SU-DHL-6 (cell line): ENCODE data around the gene PLA2G6.
"Not testable (repeated sequence)": the region's sequence is repeated elsewhere in the genome, so short reads cannot be mapped to it uniquely, and the experiment has no call there.

Experiments
- EZH2phosphoT487 ChIP-seq: fragments of 200-600 bp; sonication (generic), shearing (Covaris generic); conservative IDR thresholded peaks from 2 replicates; pipeline ENCODE4 v1.6.1; 2018; ENCODE audit warnings: mild to moderate bottlenecking, antibody characterized with exemption, low read length, moderate library complexity, mixed read lengths
- TF ChIP-seq, protein P1 (sequence below): fragments of 200-600 bp; sonication (generic); IDR thresholded peaks from one replicate; pipeline ENCODE4 v1.5.1; 2017; ENCODE audit warnings: antibody characterized with exemption, mild to moderate bottlenecking, low read length, moderate library complexity; ENCODE audit not compliant: insufficient read depth, poor library complexity, severe bottlenecking

DNA sequence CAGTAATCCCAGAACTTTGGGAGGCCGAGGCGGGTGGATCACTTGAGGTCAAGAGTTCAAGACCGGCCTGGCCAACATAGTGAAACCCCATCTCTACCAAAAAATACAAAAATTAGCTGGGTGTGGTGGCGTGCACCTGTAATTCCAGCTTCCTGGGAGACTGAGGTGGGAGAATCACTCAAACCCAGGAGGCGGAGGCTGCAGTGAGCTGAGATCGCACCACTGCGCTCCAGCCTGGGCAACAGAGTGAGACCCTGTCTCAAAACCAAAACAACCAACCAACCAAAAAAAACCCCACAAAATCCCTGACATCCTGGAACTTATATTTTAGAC, 3.1 kb downstream of the PLA2G6 start:
- TF ChIP-seq, protein P1, sequence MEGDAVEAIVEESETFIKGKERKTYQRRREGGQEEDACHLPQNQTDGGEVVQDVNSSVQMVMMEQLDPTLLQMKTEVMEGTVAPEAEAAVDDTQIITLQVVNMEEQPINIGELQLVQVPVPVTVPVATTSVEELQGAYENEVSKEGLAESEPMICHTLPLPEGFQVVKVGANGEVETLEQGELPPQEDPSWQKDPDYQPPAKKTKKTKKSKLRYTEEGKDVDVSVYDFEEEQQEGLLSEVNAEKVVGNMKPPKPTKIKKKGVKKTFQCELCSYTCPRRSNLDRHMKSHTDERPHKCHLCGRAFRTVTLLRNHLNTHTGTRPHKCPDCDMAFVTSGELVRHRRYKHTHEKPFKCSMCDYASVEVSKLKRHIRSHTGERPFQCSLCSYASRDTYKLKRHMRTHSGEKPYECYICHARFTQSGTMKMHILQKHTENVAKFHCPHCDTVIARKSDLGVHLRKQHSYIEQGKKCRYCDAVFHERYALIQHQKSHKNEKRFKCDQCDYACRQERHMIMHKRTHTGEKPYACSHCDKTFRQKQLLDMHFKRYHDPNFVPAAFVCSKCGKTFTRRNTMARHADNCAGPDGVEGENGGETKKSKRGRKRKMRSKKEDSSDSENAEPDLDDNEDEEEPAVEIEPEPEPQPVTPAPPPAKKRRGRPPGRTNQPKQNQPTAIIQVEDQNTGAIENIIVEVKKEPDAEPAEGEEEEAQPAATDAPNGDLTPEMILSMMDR = not testable (repeated sequence)
- TF ChIP-seq EZH2phosphoT487 = not testable (repeated sequence)
